Large intestine (tissue), 3 donors: Measurements from ENCODE around the gene GAL3ST2. TPM values are rescaled to one million over a fixed set of nuclear protein-coding genes. Genes with fewer than 3 reads are reported as not detected.

Source experiments
- DNase-seq, 2 donors: peaks; one replicate each; pipeline versions ENCODE4 v3.0.0 to v3.0.0-alpha.2; 2013
- H3K27ac ChIP-seq: one replicate; pipeline ENCODE4 v1.5.1; 2013; ENCODE audit warnings: low read length
- H3K27me3 ChIP-seq: 2 replicates; pipeline ENCODE4 v1.6.1; 2013; ENCODE audit warnings: low read length; ENCODE audit not compliant: control insufficient read depth, insufficient read depth
- H3K36me3 ChIP-seq: 2 replicates; pipeline ENCODE4 v1.6.1; 2013; ENCODE audit warnings: low read length; ENCODE audit not compliant: control insufficient read depth, insufficient read depth
- H3K4me1 ChIP-seq: one replicate; pipeline ENCODE4 v1.6.1; 2013; ENCODE audit warnings: low read length; ENCODE audit not compliant: control insufficient read depth, insufficient read depth
- H3K4me3 ChIP-seq: one replicate; pipeline ENCODE4 v1.5.1; 2013; ENCODE audit warnings: low read length
- H3K9me3 ChIP-seq: one replicate; pipeline ENCODE4 v1.6.1; 2013; ENCODE audit warnings: mild to moderate bottlenecking, low read depth, low read length, moderate library complexity; ENCODE audit not compliant: control insufficient read depth
- whole genome bisulfite sequencing: methylation state at CpG from one replicate; pipeline ENCODE4 v1.1.5; 2013; ENCODE audit warnings: low lambda C conversion rate; ENCODE audit not compliant: insufficient coverage; 5-methylcytosine and 5-hydroxymethylcytosine counted together
- polyA plus RNA-seq: library from polyadenylated mRNA; unstranded; fragments of 120-200 nt; gene quantifications from one replicate; pipeline ENCODE4 v1.2.1, GENCODE V29; 2013

The GAL3ST2 gene
- polyA plus RNA-seq, 1 donor, result 0.31 TPM

GRCh38 chr2:241810307-241811200, 33.9 kb downstream of the GAL3ST2 start:
- Histone ChIP-seq H3K9me3 (no peaks in the 10 kb centered on the region), H3K4me3 (no peak overlapping the region)
- no peak for DNase-seq

GRCh38 chr2:241811201-241811951, 34.8 kb downstream of the GAL3ST2 start:
- Histone ChIP-seq H3K27ac (no peak overlapping the region), H3K27me3 (no peaks in the 10 kb centered on the region), H3K4me3 (no peak overlapping the region), H3K4me1 (peaks cover 8% of the 10 kb centered on the region), H3K9me3 (no peaks in the 10 kb centered on the region), H3K36me3 (no peaks in the 10 kb centered on the region)
- no CpG with 5 or more reads among the region's 27 CpGs for WGBS
- no peak for DNase-seq

More at GRCh38 chr2:241810307-241811200, 33.9 kb downstream of the GAL3ST2 start:
- WGBS, result no CpG with 5 or more reads among the region's 28 CpGs
- Histone ChIP-seq H3K27me3 (no peaks in the 10 kb centered on the region), H3K4me1 (peaks cover 8% of the 10 kb centered on the region), H3K36me3 (no peaks in the 10 kb centered on the region), H3K27ac (no peak overlapping the region)

GRCh38 chr2:241811952-241812729, 35.5 kb downstream of the GAL3ST2 start:
- H3K4me3 ChIP-seq, result no peak overlapping the region
- no peaks in the 10 kb centered on the region for H3K9me3 ChIP-seq
- no CpG with 5 or more reads among the region's 20 CpGs for WGBS
- no peaks in the 10 kb centered on the region for H3K36me3 ChIP-seq
- H3K4me1 ChIP-seq, result peaks cover 8% of the 10 kb centered on the region
- no peaks in the 10 kb centered on the region for H3K27me3 ChIP-seq
- H3K27ac ChIP-seq, result no peak overlapping the region
- DNase-seq, result no peak

- H3K27ac ChIP-seq, result no peak overlapping the region
- no peaks in the 10 kb centered on the region for H3K36me3 ChIP-seq
- no peak for DNase-seq
- WGBS, result no CpG with 5 or more reads among the region's 40 CpGs
- no peaks in the 10 kb centered on the region for H3K27me3 ChIP-seq
- H3K4me3 ChIP-seq, result no peak overlapping the region
- peaks cover 8% of the 10 kb centered on the region for H3K4me1 ChIP-seq
- no peaks in the 10 kb centered on the region for H3K9me3 ChIP-seq
Measured at GRCh38 chr2:241812730-241813643, 36.4 kb downstream of the GAL3ST2 start.

GRCh38 chr2:241813644-241814392, 37.2 kb downstream of the GAL3ST2 start:
- Histone ChIP-seq H3K4me3 (no peak overlapping the region), H3K9me3 (peaks cover 7% of the 10 kb centered on the region), H3K27me3 (no peaks in the 10 kb centered on the region), H3K36me3 (no peaks in the 10 kb centered on the region), H3K4me1 (peaks cover 11% of the 10 kb centered on the region), H3K27ac (no peak overlapping the region)
- WGBS, result 80% methylated on average over 1 of the region's 20 CpGs
- DNase-seq, result no peak

- no peaks in the 10 kb centered on the region for H3K36me3 ChIP-seq
- no CpG with 5 or more reads among the region's 17 CpGs for WGBS
- peaks cover 12% of the 10 kb centered on the region for H3K9me3 ChIP-seq
- H3K4me1 ChIP-seq, result peaks cover 8% of the 10 kb centered on the region
- no peak overlapping the region for H3K4me3 ChIP-seq
- no peaks in the 10 kb centered on the region for H3K27me3 ChIP-seq
- no peak overlapping the region for H3K27ac ChIP-seq
- DNase-seq, result no peak
Measured at GRCh38 chr2:241814393-241814642, 37.7 kb downstream of the GAL3ST2 start.

- WGBS, result no CpG with 5 or more reads among the region's 52 CpGs
- H3K9me3 ChIP-seq, result peaks cover 13% of the 10 kb centered on the region
- H3K36me3 ChIP-seq, result no peaks in the 10 kb centered on the region
- H3K27ac ChIP-seq, result no peak overlapping the region
- no peak overlapping the region for H3K4me3 ChIP-seq
- DNase-seq, result peak in 1 of 2 donors; percentile 16
- peaks cover 4% of the 10 kb centered on the region for H3K4me1 ChIP-seq
- H3K27me3 ChIP-seq, result no peaks in the 10 kb centered on the region
Measured at GRCh38 chr2:241814643-241815476, 38.2 kb downstream of the GAL3ST2 start.

GRCh38 chr2:241815477-241816430, 39.1 kb downstream of the GAL3ST2 start:
- WGBS, result no CpG with 5 or more reads among the region's 48 CpGs
- Histone ChIP-seq H3K27ac (no peak overlapping the region), H3K9me3 (peaks cover 13% of the 10 kb centered on the region), H3K27me3 (no peaks in the 10 kb centered on the region), H3K4me1 (peaks cover 4% of the 10 kb centered on the region), H3K36me3 (no peaks in the 10 kb centered on the region), H3K4me3 (no peak overlapping the region)
- no peak for DNase-seq
